CD4-positive, alpha-beta memory T cell (primary cell): ENCODE measurements around the gene CABLES1. TPM values are rescaled to one million over a fixed set of nuclear protein-coding genes. Genes with fewer than 3 reads are reported as not detected.
"Not testable (repeated sequence)": the region's sequence is repeated elsewhere in the genome, so short reads cannot be mapped to it uniquely, and the experiment has no call there.

Source experiments
- CTCF ChIA-PET: fragments of 350-600 bp; sonication (Branson Sonifier 250); formaldehyde crosslinking; loops from one replicate; lab custom pipeline; 2021; ENCODE audit warnings: inconsistent platforms; ENCODE audit not compliant: partially characterized antibody; lab: Charles Lee
- POLR2A ChIA-PET: fragments of 350-600 bp; sonication (Branson Sonifier 250); formaldehyde crosslinking; loops from one replicate; lab custom pipeline; 2021; ENCODE audit not compliant: partially characterized antibody; lab: Charles Lee
- DNase-seq, 5 donors: peaks; one replicate each; pipeline versions ENCODE4 v3.0.0 to v3.0.0-alpha.2; 2020 to 2022; ENCODE audit warnings: mixed read lengths in 1 of 5
- H3K27ac ChIP-seq: one replicate; pipeline ENCODE4 v1.7.0; 2013; ENCODE audit warnings: low read depth, low read length
- H3K27me3 ChIP-seq: 2 replicates; pipeline ENCODE4 v1.7.0; 2013; ENCODE audit warnings: mild to moderate bottlenecking, low read length, moderate library complexity; ENCODE audit not compliant: insufficient read depth
- H3K36me3 ChIP-seq: 2 replicates; pipeline ENCODE4 v1.7.0; 2013; ENCODE audit warnings: mild to moderate bottlenecking, low read length, moderate library complexity; ENCODE audit not compliant: insufficient read depth
- H3K4me1 ChIP-seq: 2 replicates; pipeline ENCODE4 v1.7.0; 2013; ENCODE audit warnings: mild to moderate bottlenecking, low read length, moderate library complexity; ENCODE audit not compliant: insufficient read depth
- H3K4me3 ChIP-seq, 2 donors: one replicate each; pipeline ENCODE4 v1.7.0; 2013; ENCODE audit warnings: low read length in 2 of 2, mild to moderate bottlenecking in 1 of 2
- H3K9me3 ChIP-seq, 2 donors: one replicate each; pipeline ENCODE4 v1.7.0; 2013; ENCODE audit warnings: low read length in 2 of 2, control low read depth in 1 of 2; ENCODE audit not compliant: control insufficient read depth in 1 of 2
- H3K27ac Mint-ChIP-seq, 7 donors: one replicate each; pipeline ENCODE4 v1.8.0; 2020 to 2021; ENCODE audit warnings: mixed read lengths in 7 of 7, mild to moderate bottlenecking in 6 of 7, inconsistent platforms in 3 of 7, moderate library complexity in 3 of 7
- H3K27me3 Mint-ChIP-seq, 2 donors: one replicate each; pipeline ENCODE4 v1.8.0; 2020 to 2021; ENCODE audit warnings: mixed read lengths in 2 of 2
- H3K36me3 Mint-ChIP-seq, 2 donors: one replicate each; pipeline ENCODE4 v1.8.0; 2020 to 2021; ENCODE audit warnings: mixed read lengths in 2 of 2, inconsistent platforms in 1 of 2, mild to moderate bottlenecking in 1 of 2
- H3K4me1 Mint-ChIP-seq, 4 donors: one replicate each; pipeline ENCODE4 v1.8.0; 2020 to 2021; ENCODE audit warnings: mixed read lengths in 4 of 4, mild to moderate bottlenecking in 1 of 4
- H3K4me3 Mint-ChIP-seq, 8 donors: one replicate each; pipeline ENCODE4 v1.8.0; 2020 to 2021; ENCODE audit warnings: mixed read lengths in 8 of 8, mild to moderate bottlenecking in 7 of 8, moderate library complexity in 6 of 8, inconsistent platforms in 3 of 8
- H3K9me3 Mint-ChIP-seq, 8 donors: one replicate each; pipeline ENCODE4 v1.8.0; 2020 to 2021; ENCODE audit warnings: mixed read lengths in 8 of 8, mild to moderate bottlenecking in 5 of 8, inconsistent platforms in 3 of 8, moderate library complexity in 1 of 8
- intact Hi-C: fragments of 100-400 bp; cut with micrococcal nuclease; formaldehyde crosslinking; loops from one replicate; pipeline ENCODE4 v1.15.1; 2023
- polyA plus RNA-seq, 2 donors: library from polyadenylated mRNA; unstranded; fragments of 300-500 nt; fragmentation: Illumina TruSeq; gene quantifications; one replicate each; pipeline ENCODE4 v1.2.3, GENCODE V29; 2021
- total RNA-seq, 2 experiments: library from RNA; stranded (reverse); gene quantifications; one replicate each; pipeline ENCODE4 v1.2.3, GENCODE V29; 2021

CABLES1 gene
- total and polyA plus RNA-seq, 4 experiments from 2014 or later, result 0.15 TPM; not detected in 3

- Histone ChIP-seq H3K4me3 (no peak overlapping the region), H3K9me3 (no peaks in the 10 kb centered on the region), H3K36me3 (no peaks in the 10 kb centered on the region), H3K27me3 (no peaks in the 10 kb centered on the region), H3K4me1 (no peaks in the 10 kb centered on the region), H3K27ac (no peak overlapping the region)
- H3K27me3 Mint-ChIP-seq, result no peaks in the 10 kb centered on the region
- H3K4me1 Mint-ChIP-seq, result peaks cover 2 to 23% (median 9%) of the 10 kb centered on the region in 4 donors
- ChIA-PET POLR2A (no interaction called here), CTCF (no interaction called here)
- intact Hi-C loops, result no loop called here
- H3K36me3 Mint-ChIP-seq, result peaks cover 7 to 13% of the 10 kb centered on the region in 2 donors
- no peak overlapping the region for H3K4me3 Mint-ChIP-seq
- peaks cover 6 to 35% (median 25%) of the 10 kb centered on the region in 8 donors for H3K9me3 Mint-ChIP-seq
- H3K27ac Mint-ChIP-seq, result peak overlapping the region in 1 of 7 donors; percentile 33
- no peak for DNase-seq
Observed at GRCh38 chr18:23268641-23269040, 133.4 kb downstream of the CABLES1 start.

GRCh38 chr18:23269068-23269467 is 133.8 kb downstream of the CABLES1 start:
- DNase-seq, result peak in 1 of 5 donors; percentile 18
- Mint-ChIP-seq H3K9me3 (peaks cover 6 to 35% (median 25%) of the 10 kb centered on the region in 8 donors), H3K4me1 (peaks cover 2 to 23% (median 9%) of the 10 kb centered on the region in 4 donors), H3K4me3 (peak overlapping the region in 1 of 8 donors; percentile 58), H3K36me3 (peaks cover 7 to 13% of the 10 kb centered on the region in 2 donors), H3K27ac (peak overlapping the region in 4 of 7 donors; percentile 19 to 69 (median 40))
- H3K4me3 ChIP-seq, POLR2A ChIA-PET, H3K27ac ChIP-seq, H3K4me1 ChIP-seq, intact Hi-C loops, H3K36me3 ChIP-seq, H3K27me3 Mint-ChIP-seq, CTCF ChIA-PET, H3K9me3 ChIP-seq, H3K27me3 ChIP-seq: not testable (repeated sequence)

GRCh38 chr18:23269928-23270327 is 134.6 kb downstream of the CABLES1 start:
- H3K4me1 ChIP-seq, result no peaks in the 10 kb centered on the region
- CTCF ChIA-PET, result no interaction called here
- peaks cover 2 to 23% (median 9%) of the 10 kb centered on the region in 4 donors for H3K4me1 Mint-ChIP-seq
- no peak overlapping the region for H3K4me3 Mint-ChIP-seq
- peaks cover 7 to 13% of the 10 kb centered on the region in 2 donors for H3K36me3 Mint-ChIP-seq
- H3K27ac ChIP-seq, result no peak overlapping the region
- POLR2A ChIA-PET, result no interaction called here
- no peak overlapping the region for H3K4me3 ChIP-seq
- DNase-seq, result no peak
- H3K27me3 Mint-ChIP-seq, result no peaks in the 10 kb centered on the region
- H3K27ac Mint-ChIP-seq, result peak overlapping the region in 1 of 7 donors; percentile 47
- no peaks in the 10 kb centered on the region for H3K27me3 ChIP-seq
- H3K36me3 ChIP-seq, result no peaks in the 10 kb centered on the region
- no peaks in the 10 kb centered on the region for H3K9me3 ChIP-seq
- intact Hi-C loops, result no loop called here
- H3K9me3 Mint-ChIP-seq, result peaks cover 6 to 35% (median 25%) of the 10 kb centered on the region in 8 donors

- no peaks in the 10 kb centered on the region for H3K4me1 ChIP-seq
- Mint-ChIP-seq H3K27me3 (no peaks in the 10 kb centered on the region), H3K4me3 (no peak overlapping the region), H3K4me1 (peaks cover 2 to 23% (median 9%) of the 10 kb centered on the region in 4 donors), H3K36me3 (peaks cover 7 to 13% of the 10 kb centered on the region in 2 donors), H3K9me3 (peaks cover 6 to 36% (median 25%) of the 10 kb centered on the region in 8 donors), H3K27ac (peak overlapping the region in 1 of 7 donors; percentile 24)
- intact Hi-C loops, result no loop called here
- H3K9me3 ChIP-seq, result no peaks in the 10 kb centered on the region
- ChIA-PET POLR2A (no interaction called here), CTCF (no interaction called here)
- no peak overlapping the region for H3K27ac ChIP-seq
- no peaks in the 10 kb centered on the region for H3K36me3 ChIP-seq
- H3K4me3 ChIP-seq, result no peak overlapping the region
- no peak for DNase-seq
- no peaks in the 10 kb centered on the region for H3K27me3 ChIP-seq
Observed at GRCh38 chr18:23270986-23271680, 135.8 kb downstream of the CABLES1 start.

- H3K9me3 Mint-ChIP-seq, result peaks cover 6 to 46% (median 30%) of the 10 kb centered on the region in 8 donors
- H3K36me3 ChIP-seq, result no peaks in the 10 kb centered on the region
- intact Hi-C loops, result no loop called here
- POLR2A ChIA-PET, result no interaction called here
- no peaks in the 10 kb centered on the region for H3K27me3 ChIP-seq
- H3K4me3 Mint-ChIP-seq, result no peak overlapping the region
- H3K4me1 Mint-ChIP-seq, result peaks cover 2 to 17% (median 8%) of the 10 kb centered on the region in 4 donors
- H3K9me3 ChIP-seq, result no peaks in the 10 kb centered on the region
- H3K4me1 ChIP-seq, result no peaks in the 10 kb centered on the region
- H3K27ac ChIP-seq, result no peak overlapping the region
- CTCF ChIA-PET, result no interaction called here
- no peaks in the 10 kb centered on the region for H3K27me3 Mint-ChIP-seq
- DNase-seq, result no peak
- no peak overlapping the region for H3K4me3 ChIP-seq
- H3K36me3 Mint-ChIP-seq, result peaks cover 7 to 18% of the 10 kb centered on the region in 2 donors
- H3K27ac Mint-ChIP-seq, result no peak overlapping the region
Observed at GRCh38 chr18:23272498-23273232, 137.4 kb downstream of the CABLES1 start.

- no peak for DNase-seq
- ChIA-PET CTCF (no interaction called here), POLR2A (no interaction called here)
- H3K9me3 ChIP-seq, result no peaks in the 10 kb centered on the region
- no peaks in the 10 kb centered on the region for H3K27me3 ChIP-seq
- no peak overlapping the region for H3K4me3 ChIP-seq
- peaks cover 6 to 50% (median 31%) of the 10 kb centered on the region in 8 donors for H3K9me3 Mint-ChIP-seq
- H3K4me1 ChIP-seq, result no peaks in the 10 kb centered on the region
- no peak overlapping the region for H3K4me3 Mint-ChIP-seq
- H3K4me1 Mint-ChIP-seq, result peaks cover 2 to 10% (median 5%) of the 10 kb centered on the region in 4 donors
- H3K27ac Mint-ChIP-seq, result no peak overlapping the region
- peaks cover 5 to 20% of the 10 kb centered on the region in 2 donors for H3K36me3 Mint-ChIP-seq
- intact Hi-C loops, result no loop called here
- no peaks in the 10 kb centered on the region for H3K36me3 ChIP-seq
- no peak overlapping the region for H3K27ac ChIP-seq
- no peaks in the 10 kb centered on the region for H3K27me3 Mint-ChIP-seq
Observed at GRCh38 chr18:23273443-23273966, 138.2 kb downstream of the CABLES1 start.
